ENCODE results near the gene ZNF280A.
A peak's percentile ranks its signal among the peaks of the same experiment; 100 is the strongest.
"Not testable (repeated sequence)": the region's sequence is repeated elsewhere in the genome, so short reads cannot be mapped to it uniquely, and the experiment has no call there.

The ZNF280A gene

GRCh38 chr22:22509912-22510311 is 10.2 kb downstream of the ZNF280A start:
- not testable (repeated sequence) for DNase-seq

DNA sequence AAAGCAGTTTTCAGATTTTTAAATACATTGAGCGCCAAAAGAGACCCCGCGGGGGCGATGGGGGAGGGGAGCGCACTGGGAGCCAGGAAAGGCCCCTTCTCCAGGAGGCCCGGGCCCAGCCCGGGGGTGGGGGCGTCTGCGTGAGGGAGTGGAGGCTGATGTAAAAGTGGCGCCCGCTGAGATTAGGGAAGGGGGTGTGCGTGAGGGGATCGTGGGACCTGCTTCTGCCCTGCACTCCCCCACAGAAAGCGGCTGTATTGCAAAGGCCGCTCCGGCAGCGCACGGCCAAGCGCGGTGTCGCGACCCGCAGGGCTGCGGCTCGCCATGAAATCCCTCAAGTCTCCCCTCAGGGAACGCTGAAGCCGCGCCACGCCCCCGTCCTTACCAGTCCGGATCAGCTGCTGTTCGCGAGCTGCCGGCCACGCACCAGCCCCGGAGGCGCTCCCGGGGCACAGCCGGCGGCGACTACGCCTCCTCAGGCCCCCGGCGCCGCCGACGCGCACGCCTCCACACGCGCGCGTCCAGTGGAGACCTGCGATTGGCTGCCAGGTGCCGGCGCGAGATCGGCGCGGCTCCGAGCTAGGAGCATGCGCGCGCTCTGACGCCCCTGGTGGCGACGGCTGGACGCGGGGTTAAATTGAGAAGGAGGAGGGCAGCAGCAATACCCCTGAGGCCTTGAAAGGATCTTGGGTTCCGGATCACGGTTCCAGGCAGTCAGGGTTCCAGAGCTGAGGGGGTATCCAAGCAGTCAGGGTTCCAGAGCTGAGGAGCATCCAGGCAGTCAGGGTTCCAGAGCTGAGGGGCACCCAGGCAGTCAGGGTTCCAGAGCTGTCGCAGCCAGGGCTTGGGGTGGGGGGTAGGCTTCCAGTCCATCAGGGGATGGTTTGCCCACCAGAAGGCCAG is 11.5 kb downstream of the ZNF280A start, which contains the start of gene ZNF280B:
Gene ZNF280B, minus strand, starts transcription at position 469 of the 903 bp plus-strand sequence. CDS start 19,344 bp downstream, outside the sequence.
- DNase-seq = peak; percentile 32

- DNase-seq = no peak
Measured at GRCh38 chr22:22507743-22508273, 12.3 kb downstream of the ZNF280A start.

GRCh38 chr22:22506736-22507135 is 13.3 kb downstream of the ZNF280A start:
- DNase-seq = no peak

DNA sequence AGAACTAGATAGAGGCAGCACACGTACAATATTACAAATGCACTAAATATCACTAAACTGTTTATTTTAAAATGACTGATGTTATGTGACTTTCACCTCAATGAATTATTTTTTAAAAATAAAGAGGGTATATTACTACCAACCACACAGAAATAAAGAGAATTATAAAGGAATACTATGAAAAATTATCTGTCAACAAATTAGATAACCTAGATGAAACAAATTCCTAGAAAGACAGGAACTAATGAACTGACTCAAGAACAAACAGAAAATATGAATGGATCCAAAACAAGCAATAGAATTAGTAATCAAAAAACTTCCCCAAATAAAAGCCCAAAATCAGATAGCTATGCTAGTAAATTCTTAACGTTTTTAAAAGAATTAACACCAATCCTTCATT is 21.8 kb downstream of the ZNF280A start:
- no peak for DNase-seq

DNA sequence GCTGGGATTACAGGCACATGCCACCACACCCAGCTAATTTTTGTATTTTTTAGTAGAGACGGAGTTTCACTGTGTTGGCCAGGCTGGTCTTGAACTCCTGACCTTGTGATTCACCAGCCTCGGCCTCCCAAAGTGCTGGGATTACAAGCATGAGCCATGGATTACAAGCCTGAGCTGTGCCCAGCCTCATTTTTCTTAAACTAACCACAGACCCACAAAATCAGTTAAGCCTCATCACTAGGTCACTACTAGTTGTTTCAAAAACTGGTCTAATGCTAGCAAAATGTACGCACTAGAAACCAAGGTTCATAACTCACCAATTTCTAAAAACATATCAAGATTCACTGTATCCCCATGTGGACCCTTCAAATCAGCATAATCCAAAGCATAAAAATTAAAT is 28.5 kb downstream of the ZNF280A start:
- not testable (repeated sequence) for DNase-seq

DNA sequence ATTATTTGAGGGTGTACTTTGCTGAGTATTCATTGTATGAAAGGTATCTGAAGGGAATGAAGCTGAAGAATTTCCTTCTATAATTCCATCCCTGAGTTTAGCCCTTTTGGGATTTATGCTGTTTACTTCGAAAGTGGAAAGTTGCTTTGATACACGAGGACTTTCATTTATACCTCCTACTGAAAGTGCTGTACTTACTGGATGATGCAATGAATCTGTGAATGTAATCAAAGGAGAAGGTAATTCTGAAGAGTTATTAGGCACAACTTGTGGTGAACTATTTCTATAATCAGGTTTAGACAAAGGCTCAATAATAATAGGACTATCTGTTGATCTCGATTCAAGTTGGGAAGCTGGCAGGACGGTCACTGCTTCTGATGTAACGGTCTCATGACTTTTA is 31.3 kb downstream of the ZNF280A start:
- no peak for DNase-seq

DNA sequence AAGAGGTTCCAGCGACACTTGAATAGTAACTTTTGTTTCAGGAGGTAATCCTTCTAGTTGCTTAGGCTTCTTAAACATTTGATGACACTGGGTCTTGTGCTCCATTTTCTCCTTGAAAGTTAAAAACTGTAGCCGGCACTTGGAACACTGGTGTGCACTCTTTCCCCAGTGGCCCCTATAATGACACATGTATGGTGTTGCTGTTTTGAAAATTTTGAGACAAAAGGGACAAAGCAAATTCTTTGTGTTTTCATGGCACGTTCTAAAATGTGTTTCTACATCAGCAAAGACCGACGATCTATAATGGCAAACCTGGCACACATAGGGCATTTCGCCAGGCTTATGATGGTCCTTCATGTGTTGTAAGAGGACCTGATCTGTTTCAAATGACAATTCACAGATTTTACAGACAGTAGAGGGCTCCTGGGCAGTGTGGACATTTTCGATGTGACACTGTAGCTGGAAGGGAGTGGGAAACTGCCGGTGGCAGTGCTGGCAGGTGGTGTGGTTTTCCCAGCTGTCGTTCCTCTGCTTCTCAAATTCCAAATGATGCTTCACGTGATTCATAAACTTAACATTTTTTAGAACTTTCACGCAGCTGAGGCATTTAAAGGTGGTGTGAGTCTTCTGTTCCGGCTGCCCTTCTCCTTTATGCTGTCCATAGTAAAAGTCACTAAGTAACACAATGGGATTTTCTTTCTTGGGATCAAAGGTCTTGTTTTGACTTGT is 32.0 kb downstream of the ZNF280A start:
- no peak for DNase-seq

GRCh38 chr22:22487059-22487458 is 33.0 kb downstream of the ZNF280A start:
- no peak for DNase-seq

DNA sequence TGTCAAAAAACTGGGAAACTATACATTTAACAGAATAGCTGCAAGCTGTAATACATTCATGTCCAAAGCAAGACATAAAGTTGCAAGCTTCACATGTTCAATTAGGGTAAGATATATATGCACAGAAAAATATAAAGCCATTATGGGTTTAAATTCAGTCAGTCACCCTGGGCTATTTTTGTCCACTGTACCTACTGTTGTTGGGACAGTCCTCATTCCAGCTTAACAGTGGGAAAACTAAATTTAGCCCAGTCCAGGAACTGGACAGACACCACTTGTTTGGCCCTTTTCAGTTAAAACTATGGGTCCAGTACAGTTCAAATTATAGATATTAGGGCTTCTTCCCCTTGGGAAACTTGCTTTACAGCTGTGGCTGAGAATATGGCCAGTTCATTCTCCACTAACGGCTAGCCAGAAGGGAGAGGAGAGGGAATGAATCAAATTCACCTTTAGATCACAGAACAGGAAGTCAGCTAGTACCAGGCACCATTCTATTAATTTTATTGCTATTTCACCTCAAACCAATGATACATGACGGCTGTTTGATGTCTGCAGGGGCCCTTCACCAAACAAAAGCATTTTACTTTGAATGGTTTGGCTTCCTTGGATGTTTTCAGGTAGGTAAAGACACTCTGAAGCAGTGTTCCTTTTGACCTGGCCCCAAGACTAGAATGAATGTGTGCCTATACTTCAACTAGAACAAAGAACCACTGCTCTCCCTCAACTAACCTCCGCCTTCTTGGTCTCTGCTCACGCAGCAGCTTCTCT is 33.8 kb downstream of the ZNF280A start:
- DNase-seq = no peak

- DNase-seq = no peak
Measured at GRCh38 chr22:22485524-22485923, 34.5 kb downstream of the ZNF280A start.

DNA sequence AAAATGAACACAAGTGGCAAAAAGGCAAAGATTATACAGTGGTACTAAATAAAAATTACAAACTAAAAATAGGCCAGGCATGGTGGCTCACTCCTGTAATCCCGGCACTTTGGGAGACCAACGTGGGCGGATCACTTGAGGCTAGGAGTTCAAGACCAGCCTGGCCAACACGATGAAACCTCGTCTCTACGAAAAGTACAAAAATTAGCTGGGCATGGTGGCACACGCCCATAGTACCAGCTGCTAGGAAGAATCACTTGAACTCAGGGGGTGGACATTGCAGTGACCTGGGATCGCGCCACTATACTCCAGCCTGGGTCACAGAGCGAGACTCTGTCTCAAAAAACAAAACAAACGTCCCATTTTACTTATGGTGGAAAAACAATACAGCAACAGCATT is 36.0 kb downstream of the ZNF280A start:
- no peak for DNase-seq

DNA sequence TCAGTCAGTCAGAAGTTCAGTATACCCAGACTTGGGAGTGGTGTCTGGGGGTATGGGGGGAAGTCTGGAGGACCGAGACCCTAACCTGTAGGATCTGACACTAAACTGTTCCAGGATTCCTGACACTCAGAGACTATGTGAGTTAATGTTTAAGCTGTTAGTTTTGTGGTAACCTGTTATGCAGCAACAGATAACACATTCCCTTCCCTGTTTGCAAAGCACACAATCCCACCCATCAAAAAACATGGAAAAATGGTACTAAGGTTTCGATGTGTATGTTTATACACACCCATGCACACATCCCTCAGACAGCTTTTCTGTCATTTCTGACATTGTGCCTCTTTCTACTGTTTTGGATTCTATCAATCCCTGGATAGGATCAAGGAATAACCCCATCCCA is 39.1 kb downstream of the ZNF280A start:
- no peak for DNase-seq

GRCh38 chr22:22479999-22480532 is 40.0 kb downstream of the ZNF280A start:
- no peak for DNase-seq

DNA sequence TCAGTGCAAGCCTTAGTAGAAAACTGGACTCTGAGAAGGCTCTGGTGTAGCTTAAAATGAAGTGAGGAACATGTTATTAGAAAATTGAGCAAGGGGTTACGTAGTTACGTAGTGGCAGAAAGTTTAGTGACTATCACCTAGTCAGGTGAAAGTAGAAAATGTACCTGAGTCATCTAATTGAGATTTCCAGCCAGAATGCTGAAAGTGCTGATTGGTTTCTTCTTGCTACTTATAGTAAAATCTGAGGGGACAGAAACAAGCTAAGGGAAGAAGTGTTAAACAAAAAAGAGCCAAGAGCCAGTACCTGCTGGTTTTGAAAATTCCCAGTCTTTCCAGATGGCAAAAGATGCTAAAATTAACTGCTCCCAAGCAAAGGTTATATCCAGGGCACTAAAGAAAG is 41.0 kb downstream of the ZNF280A start:
- DNase-seq = no peak

DNA sequence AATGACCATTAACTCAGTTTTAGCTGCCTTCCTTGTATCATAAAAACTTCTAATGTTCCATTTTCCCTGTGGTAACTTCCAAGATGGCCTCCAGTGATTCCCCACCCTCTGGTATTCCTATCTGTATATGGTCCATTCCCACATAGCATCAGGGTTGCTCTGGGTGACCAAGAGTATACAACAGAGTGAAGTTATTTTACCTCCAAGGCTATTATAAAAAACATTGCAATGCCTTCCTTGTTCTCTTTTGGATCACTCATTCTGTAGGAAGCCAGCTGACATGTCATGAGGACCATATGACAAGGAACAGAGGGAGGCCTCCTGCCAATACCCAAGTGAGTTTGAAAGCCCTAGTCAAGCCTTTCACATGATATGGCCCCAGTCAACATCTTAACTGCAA is 41.6 kb downstream of the ZNF280A start:
- no peak for DNase-seq

DNA sequence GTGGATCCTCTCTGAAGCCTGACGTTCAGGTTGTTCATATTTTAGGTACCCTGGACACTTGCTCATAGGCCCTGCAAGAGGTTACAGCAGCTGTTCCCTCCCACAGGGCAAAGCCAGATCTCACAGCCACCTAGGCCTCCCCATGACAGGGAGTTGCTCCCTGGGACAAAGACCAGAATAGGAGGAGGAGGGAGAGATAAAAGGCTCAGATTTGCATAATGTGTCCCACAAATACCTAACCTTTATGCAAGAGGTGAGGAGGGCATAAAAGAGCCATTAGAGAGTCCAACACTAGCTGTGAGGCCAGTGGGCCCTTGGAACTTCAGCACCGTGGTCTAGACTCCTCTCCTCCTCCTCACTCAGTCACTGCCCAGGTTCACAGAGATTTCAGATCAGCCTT is 45.3 kb downstream of the ZNF280A start:
- DNase-seq = no peak

- not testable (repeated sequence) for DNase-seq
Measured at GRCh38 chr22:22471104-22471503, 49.0 kb downstream of the ZNF280A start.

- no peak for DNase-seq
Measured at GRCh38 chr22:22469527-22469926, 50.5 kb downstream of the ZNF280A start.

GRCh38 chr22:22468794-22469469 is 51.1 kb downstream of the ZNF280A start:
- not testable (repeated sequence) for DNase-seq

DNA sequence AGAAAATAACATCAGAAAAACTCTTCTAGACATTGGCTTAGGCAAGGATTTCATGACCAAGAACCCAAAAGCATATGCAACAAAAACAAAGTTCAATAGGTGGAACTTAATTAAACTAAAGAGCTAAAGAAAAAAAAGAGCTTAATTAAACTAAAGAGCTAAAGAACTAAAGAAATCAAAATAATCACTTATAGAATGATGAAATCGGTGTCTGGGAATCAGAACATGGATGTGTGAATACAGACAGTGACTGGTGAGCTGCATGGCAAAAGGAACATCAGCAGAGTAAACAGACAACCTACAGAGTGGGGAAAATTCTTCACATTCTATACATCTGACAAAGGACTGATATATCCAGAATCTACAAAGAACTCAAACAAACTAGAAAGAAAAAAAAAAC is 53.0 kb downstream of the ZNF280A start:
- no peak for DNase-seq

DNA sequence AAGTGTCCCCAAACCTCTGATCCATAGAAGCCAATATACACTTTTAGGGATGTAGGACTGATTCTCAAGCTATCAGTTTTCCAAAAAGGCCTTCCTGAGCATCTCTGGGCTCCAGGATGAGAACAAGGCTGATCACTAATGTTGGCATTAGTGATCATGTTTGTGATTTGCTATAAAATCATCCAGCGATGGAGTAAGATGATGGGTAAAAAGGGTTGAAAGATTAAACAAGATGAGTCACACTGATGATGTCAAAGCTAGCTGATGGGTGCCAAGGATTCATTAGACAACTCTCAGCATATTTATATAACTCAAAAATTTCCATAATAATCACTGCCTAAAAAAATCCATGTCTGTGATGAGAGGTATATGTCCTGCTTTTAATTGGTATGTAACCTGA is 54.3 kb downstream of the ZNF280A start:
- no peak for DNase-seq

All from NCI-H510A treated with DMSO at 0.1 percent for 48 hours (cell line).